ENCODE data around the gene HOXA1.

The HOXA1 gene

DNA sequence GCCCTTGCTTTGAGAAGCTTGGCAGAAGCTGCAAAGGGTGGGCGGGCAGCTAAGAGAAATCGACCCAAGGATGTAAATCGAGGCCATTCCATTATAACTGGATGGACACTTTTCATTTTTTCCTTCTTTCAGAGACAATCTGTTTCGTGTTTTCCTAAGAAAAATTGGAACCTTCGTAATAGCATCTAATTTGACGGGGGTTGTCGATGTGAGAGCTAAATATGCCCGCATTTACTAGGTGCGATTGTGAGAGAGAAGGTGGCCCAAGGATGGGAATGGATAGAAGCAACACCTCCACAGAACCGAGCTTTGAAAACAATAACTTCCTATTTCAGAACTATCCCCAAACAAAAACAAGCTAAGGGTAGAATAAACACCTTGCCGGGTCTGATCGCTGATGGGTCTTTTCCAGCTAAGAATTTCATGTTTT lies 35.6 kb upstream of the HOXA1 start:
- peak; percentile 28 for DNase-seq

- DNase-seq = peak; percentile 95
These were observed 35.0 kb upstream of the HOXA1 start, which contains the start of gene HOXA4 for GRCh38 chr7:27130540-27131389. TSS of gene HOXA4 (minus strand) at chr7:27130757. CDS start at chr7:27130733, 24 bp downstream.

GRCh38 chr7:27129729-27130539 lies 34.1 kb upstream of the HOXA1 start:
- peak; percentile 65 for DNase-seq

DNA sequence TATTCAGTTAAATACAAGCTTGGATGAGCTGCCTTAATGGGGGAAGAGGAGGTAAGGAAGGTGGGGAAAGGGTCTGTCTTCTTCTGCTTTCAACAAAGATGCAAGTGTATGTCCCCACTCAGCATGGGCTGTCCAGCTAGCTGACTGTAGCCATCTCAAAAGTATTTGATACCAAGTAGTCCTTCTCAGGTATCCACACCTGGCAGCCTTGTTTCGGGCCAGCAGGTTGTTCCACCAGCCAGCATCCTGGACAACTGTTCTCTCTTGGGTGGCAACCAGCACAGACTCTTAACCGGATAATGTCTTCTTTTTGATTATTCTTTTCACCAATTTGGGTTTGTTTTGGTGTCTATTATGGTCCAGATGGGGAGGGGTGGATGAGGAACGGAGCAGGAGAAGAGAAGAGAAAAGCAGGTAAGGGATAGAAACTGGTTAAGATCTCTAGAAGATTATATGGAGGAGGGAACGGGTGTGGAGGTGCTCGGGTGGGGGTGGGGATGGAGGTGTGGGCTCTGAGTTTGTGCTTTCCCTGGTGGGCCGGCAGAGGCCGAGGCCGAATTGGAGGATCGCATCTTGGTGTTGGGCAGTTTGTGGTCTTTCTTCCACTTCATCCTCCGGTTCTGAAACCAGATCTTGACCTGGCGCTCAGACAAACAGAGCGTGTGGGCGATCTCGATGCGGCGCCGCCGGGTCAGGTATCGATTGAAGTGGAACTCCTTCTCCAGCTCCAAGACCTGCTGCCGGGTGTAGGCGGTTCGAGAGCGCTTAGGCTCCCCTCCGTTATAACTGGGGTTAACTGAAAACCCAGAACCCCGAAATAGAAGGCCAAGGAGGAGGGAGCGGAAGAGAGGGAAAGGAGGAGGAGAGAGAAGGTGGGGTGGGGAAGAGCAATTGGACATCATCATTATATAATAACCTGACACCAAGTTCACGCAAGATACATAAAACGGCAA lies 33.3 kb upstream of the HOXA1 start:
- peak; percentile 39 for DNase-seq

DNA sequence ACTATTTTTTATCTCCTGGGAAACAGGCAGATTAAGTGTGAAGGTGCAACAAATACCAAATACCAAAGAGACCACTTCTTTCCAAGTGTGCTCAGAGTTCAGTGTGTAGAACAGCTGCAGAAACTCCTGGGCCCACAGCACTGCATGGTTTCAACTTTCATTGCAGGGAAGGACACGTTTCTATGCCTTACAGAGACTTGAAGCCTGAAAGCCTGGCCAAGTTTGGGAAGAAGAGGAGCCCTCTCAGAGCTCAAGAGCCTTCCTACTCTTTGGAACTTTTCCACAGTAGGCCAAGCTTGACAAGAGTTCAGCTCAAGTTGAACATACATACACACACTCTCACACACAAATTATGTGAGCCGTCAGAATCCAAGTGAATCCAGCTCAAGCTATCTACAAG lies 32.2 kb upstream of the HOXA1 start:
- peak; percentile 54 for DNase-seq

GRCh38 chr7:27126596-27127327 lies 31.0 kb upstream of the HOXA1 start:
- DNase-seq = no peak

DNA sequence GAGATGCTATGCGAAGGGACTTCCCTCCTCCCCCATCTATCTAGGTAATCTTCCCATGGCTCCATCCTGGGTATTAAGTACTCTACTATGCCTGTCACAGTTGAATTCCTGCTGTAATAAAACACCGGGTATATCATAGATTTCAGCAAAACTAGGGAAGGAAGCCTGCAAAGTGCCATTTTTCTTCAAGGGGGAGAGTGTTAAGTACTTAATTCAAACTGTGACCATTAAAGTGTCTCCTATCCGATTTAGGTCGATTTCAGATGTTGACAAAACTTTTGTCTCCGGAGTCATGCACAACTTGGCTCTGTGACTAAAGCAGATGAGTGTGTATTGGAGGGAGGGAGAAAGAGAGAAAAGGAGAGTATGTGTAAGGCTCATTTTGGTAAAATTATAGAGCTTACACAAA lies 30.2 kb upstream of the HOXA1 start:
- DNase-seq = peak; percentile 9

GRCh38 chr7:27124902-27125689 lies 29.3 kb upstream of the HOXA1 start:
- peak; percentile 39 for DNase-seq

DNA sequence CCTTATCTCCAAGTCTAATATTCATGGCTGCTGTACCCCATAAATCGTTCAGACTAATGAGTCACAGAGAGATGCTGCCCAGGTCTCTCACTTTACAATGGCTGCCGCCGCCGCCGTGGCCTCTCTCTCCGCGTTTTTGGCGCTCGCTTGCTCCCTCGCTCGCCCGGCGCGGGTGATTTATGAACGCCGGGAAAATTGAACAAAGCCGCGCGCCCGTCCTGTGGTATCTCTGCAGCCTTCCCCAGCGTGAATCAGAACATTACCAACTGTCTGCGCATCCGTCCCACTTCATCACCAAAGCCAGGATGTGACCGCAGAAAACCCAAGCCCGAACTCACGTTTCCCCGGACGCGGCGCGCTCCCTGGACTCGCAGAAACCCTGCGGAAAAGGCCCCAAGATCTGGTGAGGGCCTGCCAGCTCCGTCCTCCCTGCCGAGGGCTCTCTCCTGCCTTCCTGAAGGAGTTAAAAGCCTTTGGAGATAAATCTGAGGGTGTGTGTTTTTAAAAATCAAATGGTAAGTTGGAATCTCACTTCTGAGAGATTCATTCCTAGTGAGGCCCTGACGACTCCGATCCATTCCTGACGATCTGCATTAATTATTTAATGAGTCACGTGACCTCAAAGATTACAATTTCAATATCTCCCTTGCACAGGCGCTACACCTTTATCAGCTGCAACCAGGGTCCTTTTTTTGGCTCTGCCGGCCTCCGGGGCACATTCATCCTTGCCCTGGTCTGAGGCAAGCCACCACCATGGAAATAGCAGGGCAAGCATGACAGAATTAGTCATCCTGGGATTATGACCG lies 28.5 kb upstream of the HOXA1 start:
- peak; percentile 40 for DNase-seq

DNA sequence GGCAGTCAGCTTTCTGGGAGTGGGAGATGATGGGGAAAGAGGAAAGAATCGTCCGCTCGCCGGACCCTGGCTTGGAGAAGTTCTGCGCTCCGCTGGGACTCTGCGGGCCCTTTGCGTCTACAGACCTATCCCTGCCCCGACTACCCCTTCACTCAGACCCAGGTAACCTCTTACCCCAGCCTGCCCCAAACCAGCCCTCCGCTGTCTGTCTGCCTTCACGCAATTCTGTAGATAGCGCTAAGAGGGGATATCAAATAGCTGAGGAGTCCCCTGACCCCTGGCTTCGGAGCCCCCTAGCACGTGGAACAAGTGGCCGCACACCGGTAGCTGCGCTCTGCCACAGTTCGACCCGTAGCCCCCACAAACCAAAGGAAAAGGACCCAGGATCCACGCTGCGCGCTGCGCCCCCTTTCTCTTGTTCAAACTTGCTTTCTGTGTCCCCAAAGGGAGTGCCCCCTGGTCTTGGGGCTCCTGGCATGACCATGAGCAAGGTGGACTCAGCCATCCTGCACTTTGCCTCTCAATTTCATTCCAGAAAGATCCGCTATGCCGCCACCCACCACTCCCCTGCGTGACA lies 27.8 kb upstream of the HOXA1 start:
- DNase-seq = peak; percentile 16

DNA sequence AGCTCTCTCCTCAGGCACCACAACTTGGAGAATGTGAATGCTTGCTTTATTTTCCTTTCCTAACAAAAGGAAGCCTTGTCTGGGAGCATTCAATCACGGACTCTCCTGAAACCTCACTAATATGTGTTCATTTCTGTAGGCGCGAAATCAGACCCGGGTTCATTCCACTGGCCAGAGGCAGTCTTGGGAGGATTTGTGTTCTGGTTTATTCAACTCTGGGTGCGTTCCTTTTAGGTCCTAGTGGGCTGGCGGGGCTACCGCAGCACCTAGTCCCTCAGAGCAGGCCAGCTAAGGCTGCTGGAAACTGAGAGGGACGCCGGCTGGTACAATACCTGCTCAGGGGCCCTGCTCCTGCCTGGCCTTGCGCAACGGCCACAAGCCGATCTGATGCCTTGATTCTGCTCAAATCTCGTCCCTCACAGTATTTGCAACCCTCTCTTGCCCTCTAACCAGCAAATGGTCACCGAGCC lies 27.2 kb upstream of the HOXA1 start:
- peak; percentile 35 for DNase-seq

DNA sequence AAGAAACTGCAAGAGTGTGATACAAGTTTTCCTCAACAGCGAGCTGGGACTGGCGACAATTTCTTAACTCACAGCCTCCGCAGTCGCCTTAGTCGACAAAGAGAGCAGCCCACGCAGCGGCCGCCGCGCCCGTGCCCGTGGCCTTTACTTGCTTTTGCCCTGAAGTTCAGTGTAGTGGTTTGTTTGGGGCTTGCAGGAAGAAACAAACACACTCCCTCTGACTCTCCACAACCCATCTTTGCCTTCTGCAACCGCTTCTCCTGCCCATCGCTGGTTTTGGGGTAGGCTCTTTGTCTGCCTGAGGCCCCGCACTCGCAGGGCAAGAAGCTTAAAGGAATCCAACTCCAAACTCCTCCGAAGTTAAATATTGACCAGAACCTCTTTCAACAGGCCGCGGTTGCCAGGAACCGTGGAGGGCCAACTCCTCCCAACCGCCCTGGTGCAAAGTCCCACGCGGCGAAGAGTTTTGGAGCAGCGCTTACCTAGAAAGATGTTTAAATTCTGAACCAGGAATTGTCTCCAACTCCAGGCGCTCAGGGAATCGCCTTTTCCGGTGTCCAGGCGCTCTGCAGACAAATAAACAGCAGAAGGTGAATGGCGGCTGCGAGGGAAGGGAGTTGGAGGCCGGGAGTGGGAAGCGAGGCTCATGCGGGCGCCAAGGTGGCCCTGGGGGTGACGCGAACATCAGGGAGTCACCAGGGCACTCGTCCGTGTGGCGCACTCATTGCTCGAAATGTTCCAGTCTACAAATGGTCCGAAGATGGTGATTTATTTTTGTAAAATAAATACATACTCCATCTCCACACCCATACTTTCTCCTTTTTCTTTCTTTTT lies 26.5 kb upstream of the HOXA1 start:
- peak; percentile 44 for DNase-seq

GRCh38 chr7:27121684-27122076 lies 25.9 kb upstream of the HOXA1 start:
- DNase-seq = no peak

- no peak for DNase-seq
These were observed 23.7 kb upstream of the HOXA1 start for GRCh38 chr7:27119412-27119911.

- peak; percentile 32 for DNase-seq
These were observed 22.8 kb upstream of the HOXA1 start for GRCh38 chr7:27118580-27118979.

DNA sequence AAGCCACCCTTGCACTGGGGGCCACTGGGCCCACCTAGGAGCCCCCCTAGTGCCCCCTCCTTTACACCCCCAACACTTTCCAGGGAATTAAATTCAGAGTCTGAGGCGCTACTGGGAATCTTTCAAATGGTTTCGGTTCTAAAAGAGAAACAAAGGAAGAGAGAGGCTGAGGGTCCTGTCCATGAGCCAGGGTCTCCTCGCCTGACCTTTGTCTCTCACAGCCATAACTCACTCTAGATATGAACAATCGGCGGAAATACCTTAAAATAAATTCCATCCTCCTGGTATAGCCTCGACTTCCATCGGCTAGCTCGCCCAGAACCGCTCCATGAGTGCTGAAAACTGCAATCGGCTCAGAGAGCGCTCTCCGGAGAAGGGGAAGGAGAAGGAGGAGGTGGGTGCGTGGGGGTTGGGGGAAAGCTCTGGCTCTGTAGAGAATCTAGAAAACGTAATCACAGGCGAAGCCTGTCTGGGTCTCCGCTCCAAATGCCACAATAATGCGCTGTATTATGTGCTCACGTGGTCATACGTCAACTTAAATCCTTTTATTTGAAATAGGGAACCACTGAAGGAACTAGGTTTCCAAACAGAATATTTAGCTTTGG lies 22.2 kb upstream of the HOXA1 start:
- DNase-seq = peak; percentile 41

GRCh38 chr7:27116962-27117886 lies 21.4 kb upstream of the HOXA1 start:
- DNase-seq = peak; percentile 40
